K562 (cell line): ENCODE measurements around the gene USP32.

Experiments used
- AFF4 ChIP-seq: sonication (generic); formaldehyde crosslinking; IDR thresholded peaks from 2 replicates; pipeline ENCODE4 v1.8.0; 2023; ENCODE audit warnings: mild to moderate bottlenecking, missing genetic modification reagents
- CBX1 ChIP-seq: sonication (generic); IDR thresholded peaks from 2 replicates; pipeline ENCODE4 v1.6.1; 2016; ENCODE audit warnings: antibody characterized with exemption, low read depth, mild to moderate bottlenecking
- GATA2 ChIP-seq: sonication (generic); formaldehyde crosslinking; IDR thresholded peaks from 2 replicates; pipeline ENCODE4 v1.4.0; 2020; ENCODE audit warnings: mild to moderate bottlenecking, missing genetic modification reagents
- RFX5 ChIP-seq: IDR thresholded peaks from 2 replicates; pipeline ENCODE4 v1.6.1; 2011; ENCODE audit warnings: low read depth, mild to moderate bottlenecking, improper control_type of control experiment, low read length
- ZBTB12 ChIP-seq: fragments of 250-450 bp; sonication (Bioruptor Pico); IDR thresholded peaks from 2 replicates; pipeline ENCODE4 v1.4.0; 2020
- ZZZ3 ChIP-seq: fragments of 450-650 bp; IDR thresholded peaks from 2 replicates; pipeline ENCODE4 v1.6.1; 2016; ENCODE audit warnings: antibody characterized with exemption, mild to moderate bottlenecking, moderate library complexity

GRCh38 chr17:60283816-60284215 lies 108.1 kb downstream of the USP32 start:
- TF ChIP-seq RFX5 (no peak), ZZZ3 (no peak), ZBTB12 (CRISPR knock-in tag) (no peak), AFF4 (CRISPR knock-in tag) (no peak), CBX1 (no peak), GATA2 (CRISPR knock-in tag) (no peak)
